GM18858 (cell line): ENCODE measurements around the gene PRKCSH.
"Not testable (repeated sequence)": the region's sequence is repeated elsewhere in the genome, so short reads cannot be mapped to it uniquely, and the experiment has no call there.

ENCODE experiments used
- ATAC-seq: cut with Tn5 transposase; IDR thresholded peaks from one replicate; pipeline ENCODE4 v1.9.1; 2021; ENCODE audit not compliant: unreplicated experiment

PRKCSH gene

GRCh38 chr19:11468266-11468845 is 32.9 kb downstream of the PRKCSH start:
- not testable (repeated sequence) for ATAC-seq

DNA sequence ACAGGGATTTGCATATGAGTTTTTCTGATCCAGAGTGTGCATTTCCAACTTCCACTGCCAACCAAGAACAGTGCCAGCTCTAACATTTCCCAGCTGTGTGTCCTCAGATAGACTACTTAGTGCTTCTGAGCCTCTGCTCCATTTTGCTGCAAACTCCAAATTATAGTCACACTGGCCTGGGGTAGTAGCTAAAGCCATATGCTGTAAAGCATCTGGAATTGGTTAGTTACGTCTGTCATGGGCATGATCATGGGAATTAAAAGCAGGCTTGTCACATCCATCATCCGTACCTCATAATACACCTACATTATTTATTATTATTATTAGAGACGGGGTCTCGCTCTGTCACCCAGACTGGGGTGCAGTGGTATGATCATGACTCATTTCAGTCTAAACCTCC is 38.3 kb downstream of the PRKCSH start:
- no peak for ATAC-seq

DNA sequence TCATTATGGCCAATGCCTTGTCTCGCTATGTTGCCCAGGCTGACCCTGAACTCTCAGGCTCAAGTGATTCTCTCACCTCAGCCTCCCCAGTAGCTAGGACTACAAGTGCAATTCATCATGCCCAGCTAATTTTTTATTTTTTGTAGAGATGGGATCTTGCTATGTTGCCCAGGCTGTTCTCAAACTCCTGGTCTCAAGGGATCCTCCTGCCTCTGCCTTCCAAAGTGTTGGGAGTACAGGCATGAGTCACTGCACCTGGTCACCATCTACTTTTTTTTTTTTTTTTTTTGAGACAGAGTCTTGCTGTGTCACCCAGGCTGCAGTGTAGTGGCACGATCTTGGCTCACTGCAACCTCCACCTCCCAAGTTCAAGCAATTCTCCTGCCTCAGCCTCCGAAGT is 39.9 kb downstream of the PRKCSH start:
- not testable (repeated sequence) for ATAC-seq

DNA sequence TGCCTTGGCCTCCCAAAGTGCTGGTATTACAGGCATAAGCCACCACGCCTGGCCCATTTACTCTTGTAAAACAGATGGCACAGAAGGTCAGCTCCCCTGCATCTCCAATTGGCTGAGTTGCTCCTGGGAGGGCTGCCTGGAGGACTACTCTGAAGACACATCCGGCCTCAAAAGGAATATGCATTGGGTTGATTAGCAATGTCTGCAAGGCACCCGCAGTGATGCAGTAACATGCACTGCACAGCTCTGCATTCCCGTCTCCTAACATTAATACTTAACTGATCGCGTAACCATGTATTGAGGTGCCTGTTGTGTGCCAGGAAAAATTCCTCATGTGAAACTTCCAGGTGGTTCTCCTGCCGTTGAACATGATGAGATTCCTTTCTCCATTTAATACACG is 40.4 kb downstream of the PRKCSH start:
- no peak for ATAC-seq

- ATAC-seq, result no peak
Measured at GRCh38 chr19:11478167-11479089, 43.0 kb downstream of the PRKCSH start.

DNA sequence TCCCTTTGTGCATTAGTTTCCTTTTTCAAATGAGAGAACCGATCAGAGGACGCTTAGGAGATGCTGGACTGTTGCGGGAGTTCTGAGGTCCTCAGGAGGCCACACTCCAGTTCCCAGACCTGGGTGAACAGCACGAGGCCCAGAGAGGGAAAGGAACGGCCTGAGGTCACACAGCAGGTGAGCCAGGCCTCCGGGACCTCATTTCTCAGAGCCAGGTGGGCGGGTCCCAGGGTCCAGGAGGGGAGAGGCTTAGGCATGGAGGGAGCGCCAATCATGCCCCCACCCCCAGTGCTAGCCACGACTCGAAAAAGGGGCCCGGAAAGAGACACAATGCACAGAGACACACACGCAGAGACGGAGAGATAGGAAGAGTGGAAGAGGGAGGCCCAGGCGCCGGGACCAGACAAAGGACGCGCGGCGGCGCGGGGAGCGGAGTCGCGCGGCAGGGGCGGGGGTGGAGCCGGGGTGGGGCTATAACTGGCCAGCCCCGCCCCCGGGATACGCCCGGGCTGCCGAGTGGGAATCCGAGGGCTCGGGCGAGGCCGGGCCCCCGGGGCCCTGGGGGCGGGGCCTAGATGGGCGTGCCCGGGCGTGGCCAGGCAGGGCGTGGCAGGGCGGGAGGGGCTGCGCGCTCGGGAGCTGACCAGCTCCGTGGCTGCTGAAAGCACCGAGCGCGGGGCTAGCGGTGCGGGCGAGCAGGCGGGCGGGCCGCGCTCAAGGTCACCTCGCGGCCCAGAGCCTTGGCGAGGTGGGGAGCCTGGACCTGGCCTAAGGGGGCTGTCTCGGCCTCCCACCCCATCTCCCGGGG is 43.9 kb downstream of the PRKCSH start:
- ATAC-seq, result no peak

GRCh38 chr19:11479898-11480714 is 44.7 kb downstream of the PRKCSH start:
- no peak for ATAC-seq

DNA sequence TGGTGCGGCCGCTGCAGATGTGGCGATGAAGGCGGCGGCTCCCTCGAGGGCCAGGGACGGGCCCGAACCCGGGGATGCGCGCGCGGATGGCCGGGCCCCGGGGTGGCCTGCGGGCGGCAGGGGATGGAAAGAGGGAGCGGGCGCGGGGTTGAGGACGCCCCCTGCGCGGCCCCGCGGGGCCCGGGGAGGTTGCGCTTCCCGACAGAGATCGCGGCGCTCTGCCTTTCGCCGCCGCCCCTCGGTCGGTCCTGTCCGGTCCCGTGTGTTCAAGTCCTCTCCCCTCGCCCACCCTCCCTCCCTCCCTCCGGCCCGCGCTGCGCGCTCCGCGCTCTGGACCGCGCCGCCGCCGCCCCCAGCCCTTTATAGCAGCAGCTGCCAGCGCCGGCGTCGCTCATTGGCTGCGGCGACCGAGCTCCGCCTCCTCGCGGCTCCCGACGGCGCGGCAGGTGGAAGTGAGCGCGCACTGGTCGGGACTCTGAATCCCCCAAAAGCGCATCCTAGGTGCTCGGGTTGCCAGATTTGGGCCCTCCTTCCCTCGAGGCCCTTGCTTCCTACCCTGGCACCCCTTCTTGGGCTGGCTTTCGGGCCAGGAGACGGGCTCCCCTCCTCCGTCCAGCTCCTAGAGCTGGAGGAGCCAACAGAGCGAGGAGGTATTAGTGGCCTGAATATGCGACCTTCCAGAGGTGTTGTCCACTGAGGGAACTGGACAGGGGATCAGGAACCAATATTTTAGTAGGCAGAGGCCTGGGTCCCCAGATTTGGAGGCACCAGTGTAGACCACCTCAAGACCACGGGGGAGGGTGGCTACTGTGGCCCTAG is 45.5 kb downstream of the PRKCSH start, which contains the start of gene ELAVL3:
Gene ELAVL3, minus strand, starts transcription at position 332 of the 819 bp plus-strand sequence. CDS start 438 bp downstream, outside the sequence.
- ATAC-seq, result no peak

DNA sequence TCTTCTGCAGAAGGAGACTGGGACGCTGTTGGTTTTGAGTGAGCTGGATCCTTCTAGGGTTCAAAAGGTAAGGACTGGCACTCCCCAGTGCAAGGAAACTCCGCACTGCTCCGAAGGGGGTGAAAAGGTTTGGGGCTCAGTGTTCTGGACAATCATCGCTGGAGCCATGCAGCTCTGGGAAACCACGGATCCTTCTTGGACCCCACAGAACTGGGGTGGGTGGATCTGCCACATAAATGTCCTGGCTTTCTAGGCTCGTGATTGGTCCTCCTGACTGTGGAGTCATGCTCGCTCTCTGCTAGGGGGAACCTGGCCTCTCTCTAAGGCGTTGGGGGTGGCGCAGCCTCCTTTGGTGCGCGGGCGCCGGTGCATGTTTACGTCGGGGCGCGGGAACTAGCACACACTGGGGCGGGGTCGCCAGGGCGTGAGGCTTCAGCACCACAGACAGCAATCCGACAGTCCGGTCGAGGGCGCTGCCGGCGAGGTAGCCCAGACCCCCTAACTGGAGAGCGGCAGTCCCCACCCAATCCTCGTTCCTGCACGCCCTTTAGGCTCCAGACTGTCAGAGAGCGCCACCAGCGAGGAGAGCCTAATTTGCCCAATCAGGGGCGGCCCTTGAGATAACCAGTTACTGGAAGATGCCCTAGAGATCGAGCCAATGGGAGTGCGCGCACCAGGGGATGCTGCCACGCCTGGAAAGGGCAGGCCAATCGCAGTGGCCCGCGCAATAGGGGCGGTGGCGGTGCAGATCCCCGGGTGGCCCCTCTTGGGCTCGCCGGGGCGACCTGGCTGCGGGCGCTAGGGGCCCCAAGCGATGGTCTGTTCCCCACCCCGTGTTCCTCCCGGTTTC is 46.3 kb downstream of the PRKCSH start:
- ATAC-seq, result peak; percentile 44

- ATAC-seq, result peak; percentile 54
Measured at GRCh38 chr19:11482384-11483050, 47.1 kb downstream of the PRKCSH start.

- no peak for ATAC-seq
Measured at GRCh38 chr19:11483366-11484111, 48.1 kb downstream of the PRKCSH start.

DNA sequence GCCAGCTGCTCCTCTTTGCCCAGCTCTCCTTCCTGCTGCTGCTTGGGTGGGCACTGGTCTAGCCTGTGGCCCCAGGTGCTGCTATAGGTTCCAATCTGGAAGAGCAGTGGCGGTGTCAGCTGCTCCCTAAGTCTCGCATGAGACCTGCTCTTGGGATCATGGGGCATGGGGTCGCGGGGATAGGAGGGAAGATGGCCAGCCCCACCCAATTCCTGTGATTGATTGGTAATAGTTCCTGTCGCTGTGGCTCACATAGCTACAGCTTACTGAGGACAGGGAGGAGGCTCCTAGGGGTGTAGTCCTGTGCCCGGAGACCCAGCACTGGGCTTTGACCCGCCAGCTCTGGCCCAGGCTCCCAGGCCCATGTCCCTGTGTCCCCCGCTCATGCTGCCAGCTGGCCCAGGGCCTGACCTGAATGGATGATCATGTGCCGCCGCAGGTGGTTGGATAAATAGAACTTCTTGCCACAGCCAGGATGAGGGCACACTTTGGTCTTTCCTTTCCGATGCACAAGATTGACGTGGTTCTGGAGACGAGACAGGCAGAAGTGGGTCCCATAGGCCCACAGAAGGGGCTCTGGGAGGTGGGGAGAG is 49.9 kb downstream of the PRKCSH start:
- ATAC-seq, result no peak

- no peak for ATAC-seq
Measured at GRCh38 chr19:11486661-11487503, 51.4 kb downstream of the PRKCSH start.

DNA sequence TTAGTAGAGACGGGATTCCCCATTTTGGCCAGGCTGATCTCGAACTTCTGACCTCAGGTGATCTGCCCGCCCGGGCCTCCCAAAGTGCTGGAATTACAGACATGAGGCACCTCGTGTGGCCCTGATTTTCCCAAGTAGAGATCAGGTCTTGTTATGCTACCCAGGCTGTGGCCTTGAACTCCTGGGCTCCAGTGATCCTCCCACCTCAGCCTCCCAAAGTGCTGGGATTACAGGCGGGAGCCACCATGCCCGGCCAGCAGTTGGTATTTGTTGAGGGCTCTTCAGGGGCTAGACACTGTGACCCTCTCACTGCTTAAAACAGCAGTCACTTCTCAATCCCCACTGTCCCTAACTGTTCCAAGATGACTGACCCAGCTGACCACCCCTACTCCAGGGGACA is 53.9 kb downstream of the PRKCSH start:
- no peak for ATAC-seq

DNA sequence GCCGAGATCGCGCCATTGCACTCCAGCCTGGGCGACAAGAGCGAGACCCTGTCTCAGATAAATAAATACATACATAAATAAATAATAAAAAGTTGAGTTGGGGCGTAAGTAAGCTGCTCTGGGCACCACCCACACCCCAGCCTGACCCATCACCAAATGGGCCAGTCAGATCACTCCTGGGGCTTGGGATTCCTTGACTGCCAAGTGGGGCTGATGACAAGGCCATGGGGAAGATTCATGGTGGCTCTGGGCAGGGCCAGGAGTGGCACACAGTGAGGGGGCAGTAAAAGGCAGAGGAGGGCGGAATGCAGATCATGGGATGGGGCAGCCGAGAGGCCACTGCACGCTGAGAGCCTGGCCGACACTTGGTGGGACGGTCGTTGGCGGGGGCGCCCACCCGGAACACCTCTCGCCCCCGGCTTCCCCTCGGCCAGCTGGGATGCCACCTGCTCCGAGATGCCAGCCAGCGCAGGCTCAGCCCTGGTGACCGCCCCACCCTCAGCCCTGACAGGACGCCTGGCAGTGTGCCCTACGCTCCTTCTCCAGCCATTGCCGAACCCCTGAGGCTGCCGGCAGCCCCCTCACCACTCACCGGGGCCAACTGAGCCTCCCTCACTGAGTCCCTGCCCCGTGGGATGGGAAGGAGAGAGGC is 59.3 kb downstream of the PRKCSH start:
- no peak for ATAC-seq

DNA sequence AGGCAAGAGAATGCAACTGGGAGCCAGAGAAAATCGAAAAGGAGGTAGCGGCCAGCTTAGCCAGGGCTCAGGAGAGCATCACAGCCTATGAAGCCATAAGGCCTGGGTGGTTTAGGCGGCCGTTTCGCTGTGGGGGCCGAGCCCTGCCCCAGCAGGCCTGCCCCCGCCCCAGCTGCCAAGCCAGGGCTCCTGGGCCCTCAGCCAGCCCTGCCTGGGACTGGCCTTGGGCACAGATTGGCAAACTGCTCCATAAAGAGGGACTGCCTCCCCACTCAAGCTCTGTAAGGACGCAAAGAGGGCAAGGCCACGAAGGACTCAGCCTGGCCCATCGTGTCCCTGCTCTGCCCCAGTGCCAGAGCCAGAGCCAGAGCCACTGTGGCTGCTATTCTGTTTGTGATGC is 60.0 kb downstream of the PRKCSH start:
- ATAC-seq, result no peak
